Erythroblast (primary cell): ENCODE results near the gene SLC25A13.

Source experiments
- GATA1 ChIP-seq: IDR thresholded peaks from 2 replicates; pipeline ENCODE4 v1.6.1; 2011; ENCODE audit warnings: low read depth, mild to moderate bottlenecking, control low read depth, low read length, moderate library complexity
- POLR2A ChIP-seq: IDR thresholded peaks from 2 replicates; pipeline ENCODE4 v1.6.1; 2011; ENCODE audit warnings: mild to moderate bottlenecking, low read length

GRCh38 chr7:96233528-96234154, 88.3 kb downstream of the SLC25A13 start:
- no peak for TF ChIP-seq POLR2A
- no peak for TF ChIP-seq GATA1
